GM19438 (cell line): ENCODE results near the gene NPHS1.

Source experiments
- ATAC-seq: cut with Tn5 transposase; IDR thresholded peaks from one replicate; pipeline ENCODE4 v1.9.1; 2021; ENCODE audit warnings: low read depth; ENCODE audit not compliant: unreplicated experiment

NPHS1 gene

GRCh38 chr19:35776102-35776788 is 76.1 kb downstream of the NPHS1 start:
- no peak for ATAC-seq
